ENCODE measurements around the gene PPM1H. TPM values are rescaled to one million over a fixed set of nuclear protein-coding genes. Genes with fewer than 3 reads are reported as not detected.
A peak's percentile ranks its signal among the peaks of the same experiment; 100 is the strongest.
"Not testable (repeated sequence)": the region's sequence is repeated elsewhere in the genome, so short reads cannot be mapped to it uniquely, and the experiment has no call there.

PPM1H gene
- total RNA-seq, 1 donor from 2014 or later, result 73.4 TPM

GRCh38 chr12:62683776-62684569 is 251.0 kb downstream of the PPM1H start:
- DNase-seq (ENCODE audit: low spot score), result peak; percentile 46

- DNase-seq (ENCODE audit: low spot score), result no peak
Observed at GRCh38 chr12:62681306-62681705, 253.6 kb downstream of the PPM1H start.

DNA sequence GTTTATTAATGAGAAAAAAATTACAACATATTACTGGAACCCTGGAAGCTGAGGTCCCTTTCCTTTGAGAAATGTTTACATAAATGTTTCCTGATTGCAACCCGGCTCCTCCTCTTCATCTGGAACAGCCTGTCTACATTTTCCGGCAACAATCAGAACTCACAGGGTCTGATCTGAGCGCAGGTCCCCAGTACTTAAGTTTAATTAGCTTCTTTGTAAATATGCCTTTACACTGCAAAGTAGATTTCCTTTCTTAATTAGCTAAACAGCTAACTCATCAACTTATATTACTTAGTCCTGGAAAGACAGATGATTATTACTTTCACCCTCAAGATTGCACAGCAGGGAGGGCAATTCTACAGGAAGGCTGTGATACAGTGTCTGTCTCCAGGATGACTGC is 255.3 kb downstream of the PPM1H start:
- no peak for DNase-seq (ENCODE audit: low spot score)

- no peak for DNase-seq (ENCODE audit: low spot score)
Observed at GRCh38 chr12:62677355-62677754, 257.6 kb downstream of the PPM1H start.

- no peak for DNase-seq (ENCODE audit: low spot score)
Observed at GRCh38 chr12:62676521-62677307, 258.2 kb downstream of the PPM1H start.

DNA sequence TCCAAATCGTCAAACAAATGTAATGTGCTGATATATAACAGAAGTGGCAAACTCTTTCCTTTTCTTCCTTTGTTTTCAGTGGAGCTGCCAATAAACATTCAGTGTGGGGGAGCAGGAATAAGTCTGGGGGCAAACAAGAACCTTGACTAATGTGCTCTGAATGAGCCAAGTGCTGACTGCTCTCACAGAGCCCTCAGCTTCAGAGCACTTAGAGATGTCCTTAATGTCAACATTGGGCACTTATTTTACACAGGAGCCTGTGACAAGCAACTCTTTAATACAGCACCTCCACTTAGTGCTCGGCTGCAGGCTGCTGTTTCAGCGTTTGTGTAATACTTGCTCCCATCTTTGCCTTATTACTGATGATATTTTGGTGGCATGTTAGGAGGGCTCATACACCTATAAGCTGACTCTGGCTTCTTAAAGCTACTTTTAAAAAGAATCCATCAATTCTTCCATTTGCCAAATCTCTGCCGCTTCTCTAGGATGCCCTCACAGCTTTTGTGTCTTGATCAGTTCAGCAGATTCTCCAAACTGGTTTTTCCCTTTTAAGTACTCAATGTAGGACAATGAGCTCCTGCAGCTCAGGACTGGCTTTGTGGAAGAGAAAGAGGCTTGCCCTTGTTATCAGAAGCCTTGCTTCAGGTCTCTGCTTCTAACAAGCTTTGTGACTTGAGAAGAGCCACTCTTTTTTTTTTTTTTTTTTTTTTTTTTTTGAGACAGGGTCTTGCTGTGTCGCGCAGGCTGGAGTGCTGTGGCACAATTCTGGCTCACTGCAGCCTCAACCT is 261.7 kb downstream of the PPM1H start:
- no peak for DNase-seq (ENCODE audit: low spot score)

- no peak for DNase-seq (ENCODE audit: low spot score)
Observed at GRCh38 chr12:62670986-62671720, 263.8 kb downstream of the PPM1H start.

GRCh38 chr12:62668782-62669181 is 266.2 kb downstream of the PPM1H start:
- DNase-seq (ENCODE audit: low spot score), result no peak

GRCh38 chr12:62664951-62665350 is 270.0 kb downstream of the PPM1H start:
- DNase-seq (ENCODE audit: low spot score), result not testable (repeated sequence)

- no peak for DNase-seq (ENCODE audit: low spot score)
Observed at GRCh38 chr12:62660756-62661155, 274.2 kb downstream of the PPM1H start.

DNA sequence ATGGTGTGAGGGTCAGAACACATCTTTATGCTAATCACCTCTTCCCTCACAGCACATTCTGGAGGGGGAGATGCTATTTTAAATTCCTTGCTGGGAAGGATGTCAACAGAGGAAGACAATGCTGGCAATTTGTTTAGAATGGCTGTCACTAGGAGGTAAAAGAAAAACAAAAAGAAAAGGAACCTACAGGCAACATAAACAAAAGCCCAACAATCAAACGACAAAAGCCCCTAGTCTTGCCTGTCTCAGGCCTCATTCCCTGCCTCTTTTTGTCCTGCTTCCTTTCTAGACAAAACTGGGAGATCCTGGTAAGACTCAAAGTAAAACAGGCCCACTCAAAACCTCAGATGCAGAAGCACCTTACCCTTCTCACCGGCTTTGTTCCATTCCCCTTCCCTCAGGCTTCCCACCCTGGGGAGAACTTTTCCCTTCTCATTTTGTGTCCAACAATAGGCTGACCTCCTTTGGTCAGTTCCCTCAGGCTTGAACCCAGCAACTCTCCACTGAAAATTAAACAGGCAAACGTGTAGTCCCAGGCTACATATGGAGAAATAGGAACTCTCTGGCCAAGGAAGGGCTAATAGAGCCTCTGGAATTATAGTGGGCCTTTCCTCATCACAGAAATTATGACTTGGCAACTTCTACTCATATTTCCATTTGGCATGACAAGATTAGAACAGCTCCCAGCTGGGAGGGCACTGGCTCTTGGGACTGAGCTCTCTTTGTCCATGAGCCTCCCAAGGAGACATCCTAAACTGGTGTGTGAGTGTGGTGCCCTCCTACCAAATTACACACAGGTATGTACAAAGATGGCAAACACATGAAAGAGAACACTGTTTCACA is 275.3 kb downstream of the PPM1H start:
- DNase-seq (ENCODE audit: low spot score), result no peak

GRCh38 chr12:62658910-62659309 is 276.0 kb downstream of the PPM1H start:
- DNase-seq (ENCODE audit: low spot score), result no peak

DNA sequence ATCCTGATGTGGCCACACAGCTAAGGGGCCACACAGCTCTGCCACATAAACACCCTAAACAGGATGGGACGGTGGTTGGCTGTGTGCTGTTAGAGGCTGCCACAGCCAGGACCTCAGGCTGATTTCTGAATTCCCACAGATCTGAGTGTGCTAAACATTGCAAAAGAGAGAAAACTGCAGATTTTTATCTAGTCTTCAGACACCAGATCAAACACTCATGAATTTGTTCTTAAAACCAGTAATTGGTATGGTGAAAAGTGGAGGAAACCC is 277.7 kb downstream of the PPM1H start:
- no peak for DNase-seq (ENCODE audit: low spot score)

DNA sequence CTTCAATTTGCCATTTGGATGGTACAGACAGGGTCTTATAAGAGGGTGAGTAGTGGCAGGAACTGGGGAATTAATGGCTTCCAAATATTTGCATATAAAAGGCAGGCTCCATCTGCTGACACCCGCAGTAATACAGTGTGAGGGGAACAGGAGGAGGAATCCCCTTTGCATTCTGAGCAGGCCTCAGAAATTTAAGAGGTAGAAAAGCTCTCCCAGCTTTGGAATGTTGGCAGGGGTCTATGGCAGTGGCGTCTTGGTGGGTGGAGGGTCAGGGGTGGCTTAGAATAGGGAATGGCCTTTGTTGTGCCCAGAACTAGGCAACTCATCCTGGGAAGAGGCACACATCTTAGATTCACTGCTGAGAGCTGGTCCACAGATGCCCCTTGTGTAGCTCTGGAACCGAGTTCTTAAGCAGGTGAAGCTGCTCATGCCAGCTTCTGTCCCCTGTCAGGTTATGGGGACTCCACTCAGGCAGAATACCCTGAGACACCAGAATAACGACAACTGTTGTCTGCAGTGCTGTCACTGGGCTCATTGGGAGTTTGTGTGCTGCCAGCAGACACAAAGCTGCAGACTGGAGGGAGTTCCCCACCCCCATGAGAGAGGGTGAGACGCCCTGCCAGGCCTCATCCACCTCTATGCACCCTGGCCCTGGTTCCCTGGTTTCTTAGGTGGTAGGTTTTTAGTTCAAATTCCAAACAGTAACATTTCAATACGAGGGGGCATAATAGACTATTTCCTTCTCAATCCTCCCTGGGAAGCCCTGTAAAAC is 278.2 kb downstream of the PPM1H start:
- DNase-seq (ENCODE audit: low spot score), result no peak

DNA sequence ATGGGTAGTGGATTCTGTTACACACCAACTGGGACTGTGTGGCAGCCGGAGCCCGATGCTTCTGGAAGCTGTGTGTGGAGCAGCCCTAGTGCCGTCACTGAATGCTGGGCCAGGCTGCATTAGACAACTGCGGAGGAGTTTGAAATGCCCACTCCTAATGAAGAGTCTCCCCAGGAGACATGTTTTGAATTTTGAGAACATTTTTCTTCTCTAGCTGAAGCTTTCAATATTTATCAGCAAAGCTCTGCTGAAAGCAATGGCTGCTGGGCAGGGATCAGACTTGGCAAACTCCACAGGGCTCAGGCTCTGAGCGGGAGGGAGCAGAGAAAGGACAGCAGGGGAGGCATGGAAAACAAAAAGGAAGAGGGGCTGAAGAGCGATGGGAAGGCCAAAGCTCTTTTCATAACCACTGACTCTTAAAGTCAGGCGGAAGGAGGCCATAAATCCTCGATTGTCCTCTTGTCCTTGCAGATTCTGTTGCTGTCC is 279.2 kb downstream of the PPM1H start:
- no peak for DNase-seq (ENCODE audit: low spot score)

GRCh38 chr12:62654326-62655241 is 280.4 kb downstream of the PPM1H start:
- no peak for DNase-seq (ENCODE audit: low spot score)

- DNase-seq (ENCODE audit: low spot score), result no peak
Observed at GRCh38 chr12:62653740-62654139, 281.2 kb downstream of the PPM1H start.

DNA sequence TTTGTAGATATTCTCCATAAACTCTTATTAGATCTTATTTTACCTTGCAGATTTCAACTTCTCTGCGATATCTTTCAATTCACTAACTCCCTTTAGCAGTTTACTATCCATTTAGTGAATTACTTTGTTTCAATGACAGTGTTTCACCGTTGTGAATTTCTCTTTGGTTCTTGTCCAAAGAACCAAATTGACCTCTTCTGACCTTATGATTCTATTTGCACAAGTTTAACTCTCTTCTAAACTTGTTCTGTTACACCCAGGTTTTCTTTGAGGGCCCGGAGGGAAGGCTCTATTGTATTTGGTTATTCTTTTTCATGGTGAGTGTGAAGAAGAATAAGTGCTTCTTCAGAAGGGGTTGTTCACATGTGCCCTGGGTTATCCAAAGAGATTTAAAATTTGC is 281.6 kb downstream of the PPM1H start:
- DNase-seq (ENCODE audit: low spot score), result no peak

DNA sequence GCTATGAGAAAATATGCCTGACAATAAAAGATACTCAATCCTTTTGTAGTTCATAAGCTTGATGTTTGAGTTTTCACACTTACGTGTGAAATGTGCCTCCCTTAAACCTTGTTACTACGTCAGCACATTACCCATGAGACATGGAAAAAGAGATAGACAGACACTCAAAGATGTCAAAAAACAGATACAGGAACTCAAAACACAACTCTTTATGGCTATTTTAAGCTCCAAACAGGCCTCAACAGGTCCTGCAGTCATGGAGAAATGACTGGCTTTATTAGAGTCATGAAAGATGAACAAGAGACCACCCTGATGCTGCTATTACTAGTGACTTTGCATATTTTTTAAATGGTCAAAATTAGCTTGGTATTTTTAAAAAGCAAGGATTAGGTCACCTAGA is 283.8 kb downstream of the PPM1H start:
- DNase-seq (ENCODE audit: low spot score), result no peak

Data from mucosa of gallbladder (tissue), 1 donor.